Measurements from ENCODE around the gene BHLHE23.
"Not testable (repeated sequence)": the region's sequence is repeated elsewhere in the genome, so short reads cannot be mapped to it uniquely, and the experiment has no call there.

BHLHE23 gene

DNA sequence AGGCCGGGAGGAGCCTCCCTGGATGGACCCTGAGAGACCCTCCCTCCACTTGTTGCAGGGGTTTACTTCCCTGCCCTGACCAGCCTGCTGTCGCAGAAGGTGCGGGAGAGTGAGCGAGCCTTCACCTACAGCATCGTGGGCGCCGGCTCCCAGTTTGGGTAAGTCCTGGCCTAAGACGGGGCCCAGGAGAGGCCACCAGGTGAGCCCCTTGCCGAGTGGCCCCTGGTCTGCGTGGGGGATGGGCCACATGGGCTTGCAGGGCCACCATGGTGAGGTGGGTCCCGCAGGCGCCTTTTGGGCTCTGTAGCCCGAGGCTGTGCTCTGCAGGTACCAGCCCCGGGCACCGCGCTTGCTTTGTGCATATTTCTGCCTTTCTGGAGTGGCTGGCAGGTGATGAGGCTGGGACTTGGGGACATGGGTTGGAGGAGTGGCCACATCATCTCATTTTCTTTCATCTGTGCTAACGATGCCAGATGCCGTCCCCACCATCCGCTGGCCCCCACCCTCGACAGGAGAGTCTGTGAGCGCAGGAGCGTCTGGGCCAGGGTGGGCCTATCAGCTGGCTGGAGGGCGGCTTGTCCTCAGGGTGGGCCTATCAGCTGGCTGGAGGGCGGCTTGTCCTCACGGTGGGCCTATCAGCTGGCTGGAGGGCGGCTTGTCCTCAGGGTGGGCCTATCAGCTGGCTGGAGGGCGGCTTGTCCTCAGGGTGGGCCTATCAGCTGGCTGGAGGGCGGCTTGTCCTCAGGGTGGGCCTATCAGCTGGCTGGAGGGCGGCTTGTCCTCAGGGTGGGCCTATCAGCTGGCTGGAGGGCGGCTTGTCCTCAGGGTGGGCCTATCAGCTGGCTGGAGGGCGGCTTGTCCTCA, 46.1 kb downstream of the BHLHE23 start:
- DNase-seq (ENCODE audit: low spot score), result not testable (repeated sequence)

DNA sequence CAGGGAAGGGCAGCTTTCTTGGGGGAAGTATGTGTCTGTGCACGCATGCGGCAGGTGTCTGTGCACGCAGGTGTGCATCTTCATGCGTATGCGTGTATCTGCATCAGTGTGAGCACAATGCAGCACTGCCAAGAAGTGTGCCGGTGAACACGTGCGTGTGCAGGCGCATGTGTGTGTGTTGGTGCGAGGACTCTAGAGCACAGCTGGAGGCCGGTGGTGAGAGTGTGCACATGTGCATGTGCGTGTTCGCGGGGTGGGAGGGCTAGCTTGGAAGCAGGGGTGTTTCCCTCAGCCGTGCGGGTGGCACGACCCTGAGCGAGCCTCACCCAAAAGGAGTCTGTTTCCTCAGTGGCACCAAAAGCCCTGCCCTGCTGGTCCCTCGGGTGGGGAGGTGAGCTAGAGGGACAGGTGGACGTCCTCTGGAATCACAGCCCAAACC, 46.7 kb downstream of the BHLHE23 start:
- DNase-seq (ENCODE audit: low spot score), result no peak

DNA sequence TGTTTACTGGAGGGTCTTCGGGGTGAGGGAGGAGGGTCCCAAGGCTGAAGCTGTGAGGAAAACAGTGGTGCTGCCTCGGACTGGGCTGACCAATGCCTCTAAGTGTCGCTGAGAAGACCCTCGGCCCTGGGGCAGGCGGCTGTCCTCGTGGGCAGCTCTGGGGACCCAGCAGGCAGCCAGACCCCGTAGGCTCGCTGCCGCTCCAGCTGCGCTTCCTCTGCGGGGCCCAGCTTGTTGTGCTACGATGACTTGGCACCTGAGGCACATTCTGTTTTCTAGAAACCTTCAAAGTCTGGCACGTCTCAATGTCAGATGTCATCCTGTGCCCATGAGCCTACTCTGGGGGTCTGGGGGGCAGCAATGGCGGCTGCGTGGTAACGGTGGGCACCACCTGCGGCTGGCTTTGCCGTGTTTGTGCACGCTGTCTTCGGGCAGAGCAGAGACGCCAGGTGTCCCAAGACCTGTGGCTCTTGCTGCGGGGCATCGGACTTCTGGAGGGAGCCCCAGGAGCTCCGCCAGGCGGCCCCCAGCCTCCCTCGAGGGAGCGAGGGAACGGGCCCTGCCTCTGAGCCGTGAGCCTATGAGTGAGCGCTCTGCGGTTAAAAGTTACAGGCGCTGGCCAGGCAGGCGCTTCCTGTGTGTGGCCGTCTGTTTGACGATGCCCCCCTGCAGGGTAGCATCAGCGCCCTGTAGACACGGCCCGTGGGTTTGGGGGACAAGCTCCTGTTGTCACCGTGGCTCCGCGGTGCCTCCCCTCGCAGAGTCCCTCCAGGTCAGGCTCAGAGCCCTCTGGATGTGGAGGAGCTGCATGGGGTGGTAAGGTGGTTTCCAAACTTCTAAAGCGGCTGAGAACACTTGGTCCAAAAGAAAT, 47.4 kb downstream of the BHLHE23 start:
- no peak for DNase-seq (ENCODE audit: low spot score)

DNA sequence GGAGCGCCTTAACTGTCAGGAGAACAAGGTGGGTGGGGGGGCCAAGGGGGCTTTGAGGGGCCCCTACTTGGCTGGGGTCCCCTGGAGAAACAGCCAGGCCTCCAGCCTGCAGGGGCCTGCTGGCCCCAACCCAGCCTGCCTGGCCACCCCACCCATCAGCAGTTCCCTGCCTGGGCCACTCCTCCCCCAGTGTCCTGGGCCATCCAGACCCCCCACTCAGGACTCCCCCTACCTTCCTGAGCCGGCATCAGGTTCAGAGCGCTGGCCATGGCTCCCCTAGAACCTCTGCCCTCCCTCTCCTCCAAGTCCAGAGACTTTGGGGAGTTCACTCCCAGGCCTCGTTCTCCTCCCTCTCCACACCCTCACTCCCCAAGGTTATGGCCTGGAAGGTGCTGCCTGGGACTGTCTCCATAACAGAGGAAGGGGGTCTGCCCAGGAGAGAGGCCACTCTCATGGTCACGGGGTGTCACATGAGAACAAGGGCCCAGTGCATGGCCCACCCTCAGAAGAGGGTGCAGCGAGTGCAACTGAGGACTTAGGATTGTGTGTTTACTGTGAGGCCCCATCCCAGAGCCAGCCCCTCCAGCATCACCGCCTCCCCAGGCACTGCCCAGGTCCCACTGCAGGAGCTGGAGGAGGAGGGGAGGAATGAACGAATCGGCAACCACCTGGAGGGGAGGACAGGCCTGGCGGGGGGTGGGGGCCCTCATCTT, 48.2 kb downstream of the BHLHE23 start:
- DNase-seq (ENCODE audit: low spot score), result no peak

DNA sequence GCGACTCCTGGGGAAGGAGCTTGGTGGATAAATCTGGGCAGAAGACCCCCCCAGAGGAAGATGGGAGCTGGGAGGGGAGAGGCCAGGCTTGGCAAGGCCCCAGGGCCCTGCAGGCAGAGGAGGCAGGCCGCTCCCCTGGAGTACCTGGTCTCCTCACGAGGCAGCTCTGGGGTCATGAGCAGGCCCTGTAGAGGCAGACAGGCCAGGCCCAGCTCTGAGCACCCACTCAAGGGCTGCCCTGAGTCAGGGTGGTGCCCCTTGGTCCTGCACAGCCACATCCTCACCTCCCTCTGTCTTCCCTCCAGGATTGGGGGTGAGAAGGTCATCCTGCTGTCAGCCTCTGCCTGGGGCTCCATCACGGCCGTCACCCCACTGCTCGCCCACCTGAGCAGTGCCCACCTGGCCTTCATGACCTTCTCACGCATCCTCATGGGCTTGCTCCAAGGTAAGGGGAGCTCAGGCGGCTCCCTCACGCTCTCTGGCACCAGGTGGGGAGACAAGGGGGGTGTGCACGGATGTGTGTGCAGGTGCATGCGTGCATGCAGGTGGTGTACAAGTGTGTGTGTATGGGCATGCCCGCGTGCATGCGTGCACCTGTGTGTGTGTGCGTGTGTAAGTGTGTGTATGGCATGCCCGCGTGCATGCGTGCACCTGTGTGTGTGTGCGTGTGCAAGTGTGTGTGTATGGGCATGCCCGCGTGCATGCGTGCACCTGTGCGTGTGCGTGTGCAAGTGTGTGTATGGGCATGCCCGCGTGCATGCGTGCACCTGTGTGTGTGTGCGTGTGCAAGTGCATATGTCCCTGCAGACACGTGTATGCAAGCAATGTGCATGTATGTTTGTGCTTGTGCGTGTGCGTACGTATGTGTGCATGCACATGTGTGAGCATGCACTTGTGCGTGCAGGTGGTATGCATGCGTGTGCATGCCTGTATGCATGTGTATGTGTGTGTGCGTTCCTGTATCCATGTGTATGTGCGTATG, 49.3 kb downstream of the BHLHE23 start:
- no peak for DNase-seq (ENCODE audit: low spot score)

DNA sequence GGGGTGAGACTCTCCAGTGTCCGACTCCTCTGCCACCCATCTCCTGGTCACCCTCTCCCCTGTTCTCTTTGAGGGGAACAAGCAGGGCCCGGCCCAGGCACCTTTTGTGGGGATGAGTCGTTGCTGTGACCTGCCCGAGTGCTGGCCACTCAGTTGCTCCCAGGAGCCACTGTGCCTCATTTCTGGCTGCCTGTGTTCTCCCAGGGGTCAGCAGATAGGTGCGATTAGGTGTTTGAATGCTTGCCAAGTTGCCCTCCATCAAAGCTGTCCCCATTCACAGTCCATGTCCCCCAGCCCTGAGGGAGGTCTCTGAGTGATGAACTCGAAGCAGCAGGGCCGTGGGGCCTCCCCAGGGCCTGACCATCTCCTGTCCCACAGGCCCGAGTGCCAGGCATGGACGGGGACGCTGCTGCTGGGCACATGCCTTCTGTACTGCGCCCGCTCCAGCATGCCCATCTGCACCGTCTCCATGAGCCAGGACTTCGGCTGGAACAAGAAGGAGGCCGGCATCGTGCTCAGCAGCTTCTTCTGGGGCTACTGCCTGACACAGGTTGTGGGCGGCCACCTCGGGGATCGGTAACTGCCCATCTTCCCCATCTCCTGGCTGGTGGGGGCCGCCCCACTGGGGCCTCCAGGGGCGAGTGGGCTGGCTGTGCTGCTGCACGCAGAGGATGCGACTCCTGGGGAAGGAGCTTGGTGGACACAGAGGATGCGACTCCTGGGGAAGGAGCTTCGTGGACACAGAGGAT, 50.2 kb downstream of the BHLHE23 start:
- DNase-seq (ENCODE audit: low spot score), result no peak
